Activated CD4-positive, alpha-beta T cell treated with anti-CD3 and anti-CD28 coated beads, Interleukin-2, amount 50 U/mL, for 1 hour (primary cell): ENCODE results near the gene ABCA10.

ENCODE experiments used
- DNase-seq: peaks from one replicate; pipeline ENCODE4 v3.0.0-alpha.2; 2020

ABCA10 gene

GRCh38 chr17:69164206-69164605 lies 64.4 kb downstream of the ABCA10 start:
- no peak for DNase-seq

GRCh38 chr17:69159418-69159817 lies 69.2 kb downstream of the ABCA10 start:
- no peak for DNase-seq

- DNase-seq, result no peak
Observed at GRCh38 chr17:69154267-69154666, 74.4 kb downstream of the ABCA10 start.

GRCh38 chr17:69150333-69150732 lies 78.3 kb downstream of the ABCA10 start:
- DNase-seq, result no peak

- no peak for DNase-seq
Observed at GRCh38 chr17:69147460-69147859, 81.2 kb downstream of the ABCA10 start.

GRCh38 chr17:69144331-69145255 lies 84.0 kb downstream of the ABCA10 start:
- no peak for DNase-seq

- no peak for DNase-seq
Observed at GRCh38 chr17:69143683-69144231, 84.9 kb downstream of the ABCA10 start.

- DNase-seq, result no peak
Observed at GRCh38 chr17:69143151-69143550, 85.5 kb downstream of the ABCA10 start.

GRCh38 chr17:69142175-69142802 lies 86.3 kb downstream of the ABCA10 start:
- no peak for DNase-seq

- DNase-seq, result no peak
Observed at GRCh38 chr17:69141431-69142174, 87.0 kb downstream of the ABCA10 start, which contains the start of gene ABCA6. TSS of gene ABCA6 (minus strand) at chr17:69141895. CDS start at chr17:69140703, 1,192 bp downstream.

- no peak for DNase-seq
Observed at GRCh38 chr17:69134112-69134511, 94.5 kb downstream of the ABCA10 start.

- no peak for DNase-seq
Observed at GRCh38 chr17:69130627-69131296, 97.9 kb downstream of the ABCA10 start.

- no peak for DNase-seq
Observed at GRCh38 chr17:69123626-69124025, 105.0 kb downstream of the ABCA10 start.

GRCh38 chr17:69122065-69122464 lies 106.6 kb downstream of the ABCA10 start:
- no peak for DNase-seq

GRCh38 chr17:69117855-69118784 lies 110.5 kb downstream of the ABCA10 start:
- no peak for DNase-seq

- DNase-seq, result no peak
Observed at GRCh38 chr17:69111794-69112193, 116.8 kb downstream of the ABCA10 start.

GRCh38 chr17:69105907-69106730 lies 122.5 kb downstream of the ABCA10 start:
- no peak for DNase-seq

GRCh38 chr17:69103557-69104233 lies 124.9 kb downstream of the ABCA10 start:
- no peak for DNase-seq

- no peak for DNase-seq
Observed at GRCh38 chr17:69098625-69099024, 130.0 kb downstream of the ABCA10 start.
